Ascending aorta (tissue), 2 donors: ENCODE measurements around the gene EDNRA. TPM values are rescaled to one million over a fixed set of nuclear protein-coding genes. Genes with fewer than 3 reads are reported as not detected.

Source experiments
- DNase-seq, 2 donors: peaks; one replicate each; pipeline ENCODE4 v3.0.0-alpha.2; 2019; ENCODE audit warnings: low spot score in 2 of 2
- H3K27ac ChIP-seq, 2 donors: fragments of 200-600 bp; sonication (generic); one replicate each; pipeline ENCODE4 v1.5.1; 2016 to 2017; ENCODE audit warnings: mild to moderate bottlenecking in 1 of 2
- H3K27me3 ChIP-seq: fragments of 200-600 bp; sonication (generic); one replicate; pipeline ENCODE4 v1.5.1; 2017
- H3K36me3 ChIP-seq, 2 donors: fragments of 200-600 bp; sonication (generic); one replicate each; pipeline ENCODE4 v1.5.1; 2016
- H3K4me1 ChIP-seq, 2 donors: fragments of 200-600 bp; sonication (generic); one replicate each; pipeline ENCODE4 v1.5.1; 2016 to 2017; ENCODE audit warnings: mild to moderate bottlenecking in 1 of 2
- H3K4me3 ChIP-seq, 2 donors: fragments of 200-600 bp; sonication (generic); one replicate each; pipeline ENCODE4 v1.5.1; 2016 to 2017; ENCODE audit warnings: mild to moderate bottlenecking in 1 of 2
- H3K9me3 ChIP-seq, 2 donors: fragments of 200-600 bp; sonication (generic); one replicate each; pipeline ENCODE4 v1.5.1; 2016
- CTCF ChIP-seq, 3 experiments: fragments of 200-600 bp in 2 of 3; fragments of 450-650 bp in 1 of 3; sonication (generic) in 2 of 3; IDR thresholded peaks; one replicate each; pipeline ENCODE4 v1.5.1; 2016 to 2019; ENCODE audit warnings: antibody characterized with exemption in 3 of 3, mild to moderate bottlenecking in 1 of 3, moderate library complexity in 1 of 3
- intact Hi-C: fragments of 100-400 bp; cut with DNase I; formaldehyde crosslinking; loops from one replicate; pipeline ENCODE4 v1.15.1; 2023
- total RNA-seq: library from RNA; depleted of rRNA; stranded (reverse); fragments of >200 nt; gene quantifications from one replicate; pipeline ENCODE4 v1.1.0, GENCODE V29; 2016

Gene EDNRA
- total RNA-seq, 1 donor from 2014 or later: 31.4 TPM

GRCh38 chr4:147580396-147580795 is 99.5 kb downstream of the EDNRA start:
- no peaks in the 10 kb centered on the region for H3K9me3 ChIP-seq
- no peak overlapping the region for H3K27ac ChIP-seq
- no peak for DNase-seq
- H3K4me1 ChIP-seq: no peaks in the 10 kb centered on the region
- no peaks in the 10 kb centered on the region for H3K36me3 ChIP-seq
- intact Hi-C loops: no loop called here
- H3K4me3 ChIP-seq: no peak overlapping the region
- H3K27me3 ChIP-seq: no peaks in the 10 kb centered on the region
- TF ChIP-seq CTCF (IDR thresholded peaks at IDR 0.05): no peak

DNA sequence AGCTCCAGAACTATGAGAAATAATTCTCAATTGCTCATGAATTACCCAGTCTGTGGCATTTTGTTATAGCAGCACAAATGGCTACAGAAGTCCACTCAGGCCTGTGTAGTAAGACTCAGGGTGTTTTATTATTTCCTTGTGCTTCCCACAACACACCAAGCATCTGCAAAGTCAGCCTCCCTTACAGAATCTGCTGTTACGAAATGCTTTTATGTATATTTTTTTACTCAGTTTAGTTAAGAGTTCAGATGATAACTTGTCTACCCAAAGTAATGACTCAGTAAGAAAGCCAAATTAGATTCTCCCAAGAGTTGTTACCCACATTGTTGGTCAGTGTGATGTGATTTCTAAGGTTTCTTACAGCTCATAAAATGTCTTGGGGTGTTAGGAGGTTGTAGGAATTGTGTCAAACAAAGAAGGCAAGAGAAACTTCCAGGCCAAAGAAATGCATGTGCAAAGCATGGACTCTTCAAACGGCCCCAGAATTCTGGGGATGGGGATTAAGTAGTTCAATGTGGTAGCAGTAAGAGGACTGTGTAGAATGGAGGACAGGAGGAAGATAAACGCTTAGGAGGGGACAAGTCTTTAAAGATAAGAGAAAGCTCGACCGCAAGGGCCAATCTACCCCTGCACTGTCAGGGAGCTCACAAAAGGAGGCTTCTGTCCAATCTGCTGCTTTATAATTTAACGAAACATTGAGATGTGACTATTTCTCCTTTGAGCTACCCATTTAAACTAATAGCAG is 100.9 kb downstream of the EDNRA start:
- no peak overlapping the region for H3K27ac ChIP-seq
- H3K27me3 ChIP-seq: no peaks in the 10 kb centered on the region
- H3K4me1 ChIP-seq: no peaks in the 10 kb centered on the region
- no peak overlapping the region for H3K4me3 ChIP-seq
- intact Hi-C loops: no loop called here
- H3K9me3 ChIP-seq: no peaks in the 10 kb centered on the region
- TF ChIP-seq CTCF (IDR thresholded peaks at IDR 0.05): no peak
- DNase-seq: no peak
- no peaks in the 10 kb centered on the region for H3K36me3 ChIP-seq

GRCh38 chr4:147582386-147583060 is 101.6 kb downstream of the EDNRA start:
- Histone ChIP-seq H3K36me3 (no peaks in the 10 kb centered on the region), H3K27me3 (no peaks in the 10 kb centered on the region), H3K27ac (no peak overlapping the region), H3K9me3 (no peaks in the 10 kb centered on the region), H3K4me1 (no peaks in the 10 kb centered on the region), H3K4me3 (no peak overlapping the region)
- no peak for TF ChIP-seq CTCF (IDR thresholded peaks at IDR 0.05)
- no peak for DNase-seq
- intact Hi-C loops: no loop called here

GRCh38 chr4:147583876-147584275 is 103.0 kb downstream of the EDNRA start:
- no peaks in the 10 kb centered on the region for H3K9me3 ChIP-seq
- intact Hi-C loops: no loop called here
- H3K27me3 ChIP-seq: no peaks in the 10 kb centered on the region
- TF ChIP-seq CTCF (IDR thresholded peaks at IDR 0.05): no peak
- DNase-seq: no peak
- H3K4me1 ChIP-seq: no peaks in the 10 kb centered on the region
- H3K27ac ChIP-seq: no peak overlapping the region
- no peak overlapping the region for H3K4me3 ChIP-seq
- H3K36me3 ChIP-seq: no peaks in the 10 kb centered on the region

DNA sequence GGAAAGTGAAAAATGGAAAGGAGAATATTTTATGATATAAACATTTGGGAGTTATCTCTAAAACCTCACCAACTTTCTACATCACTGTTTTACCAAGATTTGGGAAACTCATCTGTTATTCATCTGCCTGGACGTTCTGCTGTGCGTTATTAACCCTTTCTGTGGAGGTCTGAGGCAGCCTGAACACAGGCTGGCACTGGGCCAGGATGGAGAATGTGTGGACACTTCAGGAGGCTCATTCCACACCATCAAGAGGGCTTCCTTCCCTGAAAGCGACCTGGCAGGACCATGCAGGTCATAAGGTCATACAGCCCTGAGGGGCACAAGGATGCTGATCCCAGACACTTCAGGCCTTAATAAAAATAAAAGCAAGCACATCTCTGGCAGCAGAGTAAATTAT is 105.1 kb downstream of the EDNRA start:
- intact Hi-C loops: no loop called here
- no peak for TF ChIP-seq CTCF (IDR thresholded peaks at IDR 0.05)
- no peaks in the 10 kb centered on the region for H3K27me3 ChIP-seq
- H3K36me3 ChIP-seq: no peaks in the 10 kb centered on the region
- DNase-seq: no peak
- no peak overlapping the region for H3K4me3 ChIP-seq
- H3K4me1 ChIP-seq: no peaks in the 10 kb centered on the region
- no peaks in the 10 kb centered on the region for H3K9me3 ChIP-seq
- H3K27ac ChIP-seq: no peak overlapping the region
